ENCODE data around the gene AURKA. TPM values are rescaled to one million over a fixed set of nuclear protein-coding genes. Genes with fewer than 3 reads are reported as not detected.
A peak's percentile ranks its signal among the peaks of the same experiment; 100 is the strongest.

AURKA gene
- total and polyA plus RNA-seq, 9 of the 15 experiments (the other 6 are each of a cell fraction or from before 2014, with no cell fraction given) = 72.7 to 162 (median 113) TPM

- peak; percentile 100 for TF ChIP-seq GMEB1 (CRISPR knock-in tag; IDR thresholded peaks at IDR 0.05)
- TF ChIP-seq TFAP4 (CRISPR knock-in tag; IDR thresholded peaks at IDR 0.05; ENCODE audit: borderline replicate concordance) = peak; percentile 94
- TF ChIP-seq PRMT5 (CRISPR knock-in tag; IDR thresholded peaks at IDR 0.05) = no peak
- no peak for TF ChIP-seq PURB (CRISPR knock-in tag; IDR thresholded peaks at IDR 0.05; ENCODE audit: low read depth)
- peak; percentile 98 for TF ChIP-seq ZBTB2 (IDR thresholded peaks at IDR 0.05)
- 0 out of 4 replicates have a peak, but pooled peaks of 1 of the 2 experiments have one; percentile 17 for TF ChIP-seq CSDE1 (IDR thresholded peaks at IDR 0.05)
- no peak for TF ChIP-seq ZNF197 (CRISPR knock-in tag; IDR thresholded peaks at IDR 0.05; ENCODE audit: low read depth)
- TF ChIP-seq BRF1 (IDR thresholded peaks at IDR 0.05; ENCODE audit: borderline replicate concordance, extremely low read depth, insufficient read length) = no peak
- TF ChIP-seq VEZF1 (CRISPR knock-in tag; IDR thresholded peaks at IDR 0.05) = peak; percentile 46
- no peak for TF ChIP-seq ZNF217 (CRISPR knock-in tag; IDR thresholded peaks at IDR 0.05)
- peak; percentile 77; the same call in 1 of the 2 replicates for TF ChIP-seq RNF2 (IDR thresholded peaks at IDR 0.05)
- peak; percentile 85 for TF ChIP-seq TOE1 (IDR thresholded peaks at IDR 0.05; ENCODE audit: borderline replicate concordance)
- no peak for TF ChIP-seq TOE1 (CRISPR knock-in tag; IDR thresholded peaks at IDR 0.05; ENCODE audit: borderline replicate concordance, low read depth)
- TF ChIP-seq RCOR1 (IDR thresholded peaks at IDR 0.05; ENCODE audit: borderline replicate concordance in 1 of 2, low read depth in 2 of 2, low read length in 2 of 2) = peak in 1 of 2 experiments; percentile 81; a peak in 2 of 4 replicates
- TF ChIP-seq BACH1 (tag; IDR thresholded peaks at IDR 0.05) = no peak
- no peak for TF ChIP-seq KLF1 (tag; IDR thresholded peaks at IDR 0.05)
- no peak for TF ChIP-seq RFX1 (IDR thresholded peaks at IDR 0.05)
- no peak for TF ChIP-seq SMC3 (conservative IDR thresholded peaks at IDR 0.05; ENCODE audit: insufficient read depth, low read depth, low read length)
Observed at GRCh38 chr20:56392132-56392880, at the start of gene AURKA, which contains the start of gene CSTF1 (continued).

Measured in K562 (cell line).